DOHH2 (cell line): Measurements from ENCODE around the gene PPP3CA.

Source experiments
- CTCF ChIP-seq: fragments of 200-600 bp; sonication (generic); IDR thresholded peaks from one replicate; pipeline ENCODE4 v1.5.1; 2014; ENCODE audit warnings: antibody characterized with exemption, mild to moderate bottlenecking, low read depth, low read length; ENCODE audit not compliant: poor library complexity, severe bottlenecking
- EZH2phosphoT487 ChIP-seq: fragments of 200-600 bp; sonication (generic); IDR thresholded peaks from 2 replicates; pipeline ENCODE4 v1.6.1; 2017; ENCODE audit warnings: borderline replicate concordance, mild to moderate bottlenecking, antibody characterized with exemption, low read length, moderate library complexity, mixed read lengths

- TF ChIP-seq CTCF (no peak), EZH2phosphoT487 (no peak)
Measured at GRCh38 chr4:101184668-101185067, 162.7 kb downstream of the PPP3CA start.
